MM.1S (cell line): ENCODE measurements around the gene KIAA0825.

Experiments used
- DNase-seq: peaks from one replicate; pipeline ENCODE4 v3.0.0-alpha.2; 2015
- H2AFZ ChIP-seq: fragments of 300-600 bp; sonication (generic); 2 replicates; pipeline ENCODE4 v1.6.0; 2016; ENCODE audit warnings: antibody characterized with exemption, low read length
- H3F3A ChIP-seq: fragments of 300-600 bp; sonication (generic); 2 replicates; pipeline ENCODE4 v1.6.1; 2016; ENCODE audit warnings: mild to moderate bottlenecking, antibody characterized with exemption, low read length, moderate library complexity, mixed read lengths; ENCODE audit not compliant: insufficient read depth
- H3K27ac ChIP-seq: fragments of 300-600 bp; sonication (generic); 2 replicates; pipeline ENCODE4 v1.5.1; 2016; ENCODE audit warnings: mild to moderate bottlenecking, low read length
- H3K27me3 ChIP-seq: fragments of 300-600 bp; sonication (generic); replicated peaks from 2 replicates; pipeline ENCODE4 v1.6.0; 2016; ENCODE audit warnings: low read length; ENCODE audit not compliant: insufficient read depth
- H3K36me3 ChIP-seq: fragments of 300-600 bp; sonication (generic); replicated peaks from 2 replicates; pipeline ENCODE4 v1.6.1; 2016; ENCODE audit warnings: mild to moderate bottlenecking, low read length, mixed read lengths; ENCODE audit not compliant: insufficient read depth
- H3K4me1 ChIP-seq: fragments of 300-600 bp; sonication (generic); 2 replicates; pipeline ENCODE4 v1.6.1; 2016; ENCODE audit warnings: low read length, mixed read lengths
- H3K4me2 ChIP-seq: fragments of 300-600 bp; sonication (generic); 2 replicates; pipeline ENCODE4 v1.6.0; 2016; ENCODE audit warnings: low read depth, low read length
- H3K4me3 ChIP-seq: fragments of 300-600 bp; sonication (generic); 2 replicates; pipeline ENCODE4 v1.5.1; 2016; ENCODE audit warnings: low read length, mixed read lengths
- H3K79me2 ChIP-seq: fragments of 300-600 bp; sonication (generic); 2 replicates; pipeline ENCODE4 v1.6.1; 2016; ENCODE audit warnings: mixed run types, low read length, mixed read lengths
- H3K9ac ChIP-seq: fragments of 300-600 bp; sonication (generic); 2 replicates; pipeline ENCODE4 v1.6.1; 2016; ENCODE audit warnings: low read length, mixed read lengths
- H3K9me2 ChIP-seq: fragments of 300-600 bp; sonication (generic); replicated peaks from 2 replicates; pipeline ENCODE4 v1.6.1; 2016; ENCODE audit warnings: mild to moderate bottlenecking, low read length, mixed read lengths; ENCODE audit not compliant: insufficient read depth
- H3K9me3 ChIP-seq: fragments of 300-600 bp; sonication (generic); replicated peaks from 2 replicates; pipeline ENCODE4 v1.6.1; 2016; ENCODE audit warnings: mild to moderate bottlenecking, low read length, mixed read lengths; ENCODE audit not compliant: insufficient read depth
- H4K20me1 ChIP-seq: fragments of 300-600 bp; sonication (generic); 2 replicates; pipeline ENCODE4 v1.6.1; 2016; ENCODE audit warnings: mild to moderate bottlenecking, low read length, moderate library complexity, mixed read lengths; ENCODE audit not compliant: insufficient read depth
- CTCF ChIP-seq: fragments of 300-600 bp; sonication (generic); IDR thresholded peaks from 2 replicates; pipeline ENCODE4 v1.5.1; 2016; ENCODE audit warnings: antibody characterized with exemption, low read length, mixed read lengths
- EZH2 ChIP-seq: fragments of 300-600 bp; sonication (generic); optimal IDR thresholded peaks from 2 replicates; pipeline ENCODE3; 2017; ENCODE audit warnings: low read depth, mild to moderate bottlenecking, antibody characterized with exemption, low read length, mixed read lengths
- EZH2phosphoT487 ChIP-seq: fragments of 300-600 bp; sonication (generic); IDR thresholded peaks from 2 replicates; pipeline ENCODE4 v1.6.1; 2018; ENCODE audit warnings: antibody characterized with exemption, low read length

KIAA0825 gene

GRCh38 chr5:94646758-94647157 is 28.4 kb upstream of the KIAA0825 start:
- no peak for TF ChIP-seq EZH2
- no peak for TF ChIP-seq CTCF
- TF ChIP-seq EZH2phosphoT487: no peak
- H3K79me2 ChIP-seq: peaks cover 4% of the 10 kb centered on the region
- H2AFZ ChIP-seq: no peak overlapping the region
- 0 out of 2 replicates have a peak, but pooled peaks cover 3% of the 10 kb centered on the region for H3K36me3 ChIP-seq
- H3K9ac ChIP-seq: no peak overlapping the region
- H3K9me3 ChIP-seq: no peaks in the 10 kb centered on the region
- H3K4me3 ChIP-seq: no peak overlapping the region
- no peaks in the 10 kb centered on the region for H3K27me3 ChIP-seq
- no peaks in the 10 kb centered on the region for H3K4me1 ChIP-seq
- no peaks in the 10 kb centered on the region for H4K20me1 ChIP-seq
- no peak overlapping the region for H3K27ac ChIP-seq
- no peaks in the 10 kb centered on the region for H3F3A ChIP-seq
- no peaks in the 10 kb centered on the region for H3K9me2 ChIP-seq
- no peak for DNase-seq
- H3K4me2 ChIP-seq: no peak overlapping the region

- H3F3A ChIP-seq: no peaks in the 10 kb centered on the region
- H3K36me3 ChIP-seq: 0 out of 2 replicates have a peak, but pooled peaks cover 3% of the 10 kb centered on the region
- peaks cover 13% of the 10 kb centered on the region for H3K79me2 ChIP-seq
- no peak for DNase-seq
- no peak overlapping the region for H3K4me2 ChIP-seq
- no peak overlapping the region for H3K4me3 ChIP-seq
- H2AFZ ChIP-seq: no peak overlapping the region
- H3K9me3 ChIP-seq: no peaks in the 10 kb centered on the region
- no peak overlapping the region for H3K27ac ChIP-seq
- H3K9ac ChIP-seq: no peak overlapping the region
- H3K27me3 ChIP-seq: no peaks in the 10 kb centered on the region
- H3K4me1 ChIP-seq: no peaks in the 10 kb centered on the region
- H4K20me1 ChIP-seq: no peaks in the 10 kb centered on the region
- no peaks in the 10 kb centered on the region for H3K9me2 ChIP-seq
- TF ChIP-seq EZH2 (no peak), EZH2phosphoT487 (no peak), CTCF (no peak)
These were observed 26.6 kb upstream of the KIAA0825 start for GRCh38 chr5:94645053-94645452.

GRCh38 chr5:94640176-94640575 is 21.8 kb upstream of the KIAA0825 start:
- H3K4me1 ChIP-seq: no peaks in the 10 kb centered on the region
- H3K27me3 ChIP-seq: no peaks in the 10 kb centered on the region
- TF ChIP-seq CTCF: no peak
- TF ChIP-seq EZH2phosphoT487: no peak
- no peak for TF ChIP-seq EZH2
- DNase-seq: no peak
- H3F3A ChIP-seq: no peaks in the 10 kb centered on the region
- H3K9me3 ChIP-seq: no peaks in the 10 kb centered on the region
- no peak overlapping the region for H2AFZ ChIP-seq
- no peak overlapping the region for H3K9ac ChIP-seq
- H3K4me2 ChIP-seq: no peak overlapping the region
- H3K36me3 ChIP-seq: peaks cover 6% of the 10 kb centered on the region; the same call in 1 of the 2 replicates
- peaks cover 53% of the 10 kb centered on the region for H3K79me2 ChIP-seq
- H3K27ac ChIP-seq: no peak overlapping the region
- no peak overlapping the region for H3K4me3 ChIP-seq
- no peaks in the 10 kb centered on the region for H3K9me2 ChIP-seq
- H4K20me1 ChIP-seq: no peaks in the 10 kb centered on the region
